Thyroid gland (tissue), 4 donors: ENCODE results near the gene SGCD. TPM values are rescaled to one million over a fixed set of nuclear protein-coding genes. Genes with fewer than 3 reads are reported as not detected.

Experiments
- DNase-seq, 2 donors: peaks; one replicate each; pipeline ENCODE4 v3.0.0-alpha.2; 2019
- H3K27ac ChIP-seq, 3 donors: fragments of 200-600 bp; sonication (generic); 1 replicate in 2 of 3; 2 replicates in 1 of 3; pipeline ENCODE4 v1.5.1; 2016 to 2019; ENCODE audit warnings: mild to moderate bottlenecking in 1 of 3, moderate library complexity in 1 of 3
- H3K27me3 ChIP-seq: fragments of 200-600 bp; sonication (generic); one replicate; pipeline ENCODE4 v1.5.1; 2019
- H3K36me3 ChIP-seq, 2 donors: fragments of 200-600 bp; sonication (generic); one replicate each; pipeline ENCODE4 v1.5.1; 2016 to 2019
- H3K4me1 ChIP-seq, 2 donors: fragments of 200-600 bp; sonication (generic); one replicate each; pipeline ENCODE4 v1.5.1; 2017 to 2019
- H3K4me3 ChIP-seq, 3 donors: fragments of 200-600 bp; sonication (generic); replicated peaks in 1 of 3; 1 replicate in 2 of 3; 2 replicates in 1 of 3; pipeline ENCODE4 v1.5.1; 2016; ENCODE audit warnings: mild to moderate bottlenecking in 1 of 3
- H3K9me3 ChIP-seq: fragments of 200-600 bp; sonication (generic); one replicate; pipeline ENCODE4 v1.5.1; 2017
- CTCF ChIP-seq, 6 experiments: fragments of 200-600 bp in 3 of 6; fragments of 450-650 bp in 3 of 6; sonication (generic) in 3 of 6; IDR thresholded peaks; one replicate each; pipeline ENCODE4 v1.5.1; 2016 to 2019; ENCODE audit warnings: antibody characterized with exemption in 6 of 6, mild to moderate bottlenecking in 2 of 6, inconsistent platforms in 1 of 6, moderate library complexity in 1 of 6
- POLR2A ChIP-seq, 2 donors: fragments of 450-650 bp; IDR thresholded peaks; one replicate each; pipeline ENCODE4 v1.6.1; 2017; ENCODE audit warnings: antibody characterized with exemption in 2 of 2, mild to moderate bottlenecking in 2 of 2, moderate library complexity in 1 of 2
- WGBS, 2 donors: methylation state at CpG; one replicate each; pipeline ENCODE4 v1.1.5; 2017; 5-methylcytosine and 5-hydroxymethylcytosine counted together
- intact Hi-C: fragments of 100-400 bp; cut with DNase I; formaldehyde crosslinking; loops from one replicate; pipeline ENCODE4 v1.15.1; 2023
- total RNA-seq, 4 donors: library from RNA; depleted of rRNA; stranded (reverse); fragments of >200 nt; gene quantifications; one replicate each; pipeline ENCODE4 v1.2.3, GENCODE V29; 2016

The SGCD gene
- total RNA-seq, 4 donors from 2014 or later, result 7.4 to 20.1 (median 9.2) TPM

GRCh38 chr5:156552855-156553358, 225.9 kb downstream of the SGCD start:
- no peaks in the 10 kb centered on the region for H3K9me3 ChIP-seq
- H3K4me3 ChIP-seq, result no peak overlapping the region
- intact Hi-C loops, result no loop called here
- TF ChIP-seq CTCF (IDR thresholded peaks at IDR 0.05) (no peak), POLR2A (IDR thresholded peaks at IDR 0.05) (no peak)
- H3K27me3 ChIP-seq, result no peaks in the 10 kb centered on the region
- DNase-seq, result no peak
- H3K27ac ChIP-seq, result no peak overlapping the region
- 87 to 89% methylated on average over 3 of the region's 3 CpGs for WGBS, 2 donors
- H3K4me1 ChIP-seq, result no peaks in the 10 kb centered on the region
- no peaks in the 10 kb centered on the region for H3K36me3 ChIP-seq

GRCh38 chr5:156556666-156557406, 229.9 kb downstream of the SGCD start:
- intact Hi-C loops, result no loop called here
- Histone ChIP-seq H3K9me3 (no peaks in the 10 kb centered on the region), H3K36me3 (no peaks in the 10 kb centered on the region), H3K27me3 (no peaks in the 10 kb centered on the region), H3K4me1 (no peaks in the 10 kb centered on the region), H3K4me3 (no peak overlapping the region), H3K27ac (no peak overlapping the region)
- no peak for DNase-seq
- 69 to 83% methylated on average over 1 of the region's 1 CpG for WGBS, 2 donors
- TF ChIP-seq POLR2A (IDR thresholded peaks at IDR 0.05) (no peak), CTCF (IDR thresholded peaks at IDR 0.05) (no peak)

GRCh38 chr5:156560002-156560401, 233.0 kb downstream of the SGCD start:
- 73 to 90% methylated on average over 2 of the region's 2 CpGs for WGBS, 2 donors
- Histone ChIP-seq H3K27ac (no peak overlapping the region), H3K9me3 (no peaks in the 10 kb centered on the region), H3K4me1 (no peaks in the 10 kb centered on the region), H3K36me3 (no peaks in the 10 kb centered on the region), H3K27me3 (no peaks in the 10 kb centered on the region), H3K4me3 (no peak overlapping the region)
- DNase-seq, result no peak
- intact Hi-C loops, result no loop called here
- TF ChIP-seq CTCF (IDR thresholded peaks at IDR 0.05) (no peak), POLR2A (IDR thresholded peaks at IDR 0.05) (no peak)

GRCh38 chr5:156561651-156562050, 234.7 kb downstream of the SGCD start:
- no peak for DNase-seq
- H3K27me3 ChIP-seq, result no peaks in the 10 kb centered on the region
- no peaks in the 10 kb centered on the region for H3K36me3 ChIP-seq
- no peak overlapping the region for H3K27ac ChIP-seq
- H3K4me3 ChIP-seq, result no peak overlapping the region
- no peaks in the 10 kb centered on the region for H3K9me3 ChIP-seq
- WGBS, 2 donors, result 89 to 91% methylated on average over 1 of the region's 1 CpG
- no peaks in the 10 kb centered on the region for H3K4me1 ChIP-seq
- TF ChIP-seq POLR2A (IDR thresholded peaks at IDR 0.05), result no peak
- TF ChIP-seq CTCF (IDR thresholded peaks at IDR 0.05), result no peak
- intact Hi-C loops, result no loop called here

- DNase-seq, result no peak
- no peaks in the 10 kb centered on the region for H3K4me1 ChIP-seq
- no peak for TF ChIP-seq POLR2A (IDR thresholded peaks at IDR 0.05)
- H3K27ac ChIP-seq, result no peak overlapping the region
- H3K4me3 ChIP-seq, result no peak overlapping the region
- intact Hi-C loops, result no loop called here
- no peaks in the 10 kb centered on the region for H3K36me3 ChIP-seq
- no peaks in the 10 kb centered on the region for H3K27me3 ChIP-seq
- H3K9me3 ChIP-seq, result no peaks in the 10 kb centered on the region
Observed at GRCh38 chr5:156570615-156571014, 243.7 kb downstream of the SGCD start.
